Ecto neural progenitor cell (in vitro differentiated cells): Measurements from ENCODE around the gene CLEC7A.

Experiments used
- DNase-seq: peaks from one replicate; pipeline ENCODE4 v3.0.0-alpha.2; 2018; ENCODE audit warnings: low spot score

CLEC7A gene

GRCh38 chr12:10140001-10140400 lies 10.0 kb upstream of the CLEC7A start:
- peak; percentile 61 for DNase-seq

DNA sequence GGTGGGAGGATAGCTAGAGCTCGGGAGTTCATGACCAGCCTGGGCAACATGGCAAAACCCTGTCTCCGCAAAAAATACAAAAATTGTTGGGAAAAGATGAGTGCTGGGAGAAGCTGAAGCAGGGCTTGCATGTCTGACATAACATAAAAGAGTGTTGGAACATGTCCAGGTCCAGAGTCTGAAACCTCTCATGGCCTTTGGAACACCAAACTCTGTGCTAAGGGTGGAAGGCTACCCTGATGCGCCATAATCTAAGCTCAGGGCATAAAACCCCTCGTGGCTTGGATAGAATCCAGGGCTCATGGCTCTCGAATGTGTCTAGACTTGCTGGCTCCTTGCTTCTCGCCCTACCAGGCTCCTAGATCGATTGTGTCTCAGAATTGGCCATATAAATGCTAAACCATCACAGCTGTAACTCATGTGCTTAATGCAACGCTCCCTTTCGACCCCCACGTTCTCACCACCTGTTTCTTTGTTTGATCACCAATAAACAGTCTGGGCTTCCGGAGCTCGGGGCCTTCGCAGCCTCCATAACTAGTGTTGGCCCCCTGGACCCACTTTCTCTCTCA lies 6.7 kb upstream of the CLEC7A start:
- no peak for DNase-seq

DNA sequence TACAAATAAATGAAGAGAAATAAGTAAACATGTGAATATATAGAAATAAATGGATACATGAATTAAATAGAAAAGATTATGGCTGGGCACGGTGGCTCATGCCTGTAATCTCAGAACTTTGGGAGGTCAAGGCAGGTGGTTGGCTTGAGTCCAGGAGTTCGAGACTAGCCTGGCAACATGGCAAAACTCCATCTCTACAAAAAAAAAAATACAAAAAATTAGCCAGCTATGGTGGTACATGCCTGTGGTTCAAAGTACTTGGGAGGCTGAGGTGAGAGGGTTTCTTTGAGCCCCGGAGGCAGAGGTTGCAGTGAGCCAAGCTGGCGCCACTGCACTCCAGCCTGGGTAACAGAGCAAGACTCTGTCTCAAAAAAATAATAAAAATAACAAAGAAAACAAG lies 5.1 kb upstream of the CLEC7A start:
- no peak for DNase-seq

GRCh38 chr12:10132850-10133370 lies 2.9 kb upstream of the CLEC7A start:
- DNase-seq = no peak

- no peak for DNase-seq
These were observed 1.2 kb upstream of the CLEC7A start for GRCh38 chr12:10131111-10131690.

DNA sequence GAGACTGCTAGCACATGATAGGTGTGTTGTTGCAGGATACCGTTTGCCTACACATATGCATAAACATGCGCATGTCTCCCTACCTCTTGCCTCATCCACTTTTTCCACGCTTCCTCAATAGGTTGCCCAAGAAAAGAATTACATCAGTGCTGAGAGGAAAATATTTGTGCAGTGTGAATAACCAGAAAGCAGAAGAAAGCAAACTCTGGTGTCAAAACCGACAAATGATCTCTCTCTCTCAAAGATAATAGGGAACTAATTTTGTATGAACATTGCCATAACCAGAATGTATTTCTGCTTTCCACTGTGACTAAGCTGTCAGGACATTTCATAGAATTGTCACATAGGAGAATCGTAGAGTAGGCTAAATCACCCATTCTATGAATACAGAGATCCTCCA lies 1.3 kb downstream of the CLEC7A start:
- DNase-seq = no peak

GRCh38 chr12:10126413-10126812 lies 3.6 kb downstream of the CLEC7A start:
- no peak for DNase-seq

DNA sequence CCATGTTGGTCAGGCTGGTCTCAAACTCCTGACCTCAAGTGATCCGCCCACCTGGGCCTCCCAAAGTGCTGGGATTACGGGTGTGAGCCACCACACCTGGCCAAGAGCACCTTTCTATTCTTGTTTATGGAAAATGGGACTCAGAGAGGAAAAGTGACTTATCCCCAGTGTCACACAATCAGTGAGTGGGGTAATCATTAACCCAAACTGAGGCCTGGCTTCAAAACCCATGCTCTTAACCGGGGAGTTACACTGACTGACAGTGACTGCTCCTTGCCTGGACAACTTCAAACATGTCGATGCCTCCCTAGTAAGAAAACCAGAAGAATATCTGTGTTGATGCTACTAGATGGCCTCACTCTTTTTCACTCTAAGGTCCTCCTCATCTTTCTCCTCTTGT lies 7.3 kb downstream of the CLEC7A start:
- no peak for DNase-seq

- DNase-seq = no peak
These were observed 8.7 kb downstream of the CLEC7A start for GRCh38 chr12:10121278-10121677.

GRCh38 chr12:10119066-10119465 lies 10.9 kb downstream of the CLEC7A start:
- DNase-seq = no peak

- DNase-seq = no peak
These were observed 14.1 kb downstream of the CLEC7A start for GRCh38 chr12:10115890-10116289.

GRCh38 chr12:10115311-10115710 lies 14.7 kb downstream of the CLEC7A start:
- DNase-seq = no peak

- DNase-seq = no peak
These were observed 16.1 kb downstream of the CLEC7A start for GRCh38 chr12:10113920-10114319.

GRCh38 chr12:10113075-10113474 lies 16.9 kb downstream of the CLEC7A start:
- DNase-seq = no peak

GRCh38 chr12:10111451-10111850 lies 18.5 kb downstream of the CLEC7A start:
- DNase-seq = no peak

DNA sequence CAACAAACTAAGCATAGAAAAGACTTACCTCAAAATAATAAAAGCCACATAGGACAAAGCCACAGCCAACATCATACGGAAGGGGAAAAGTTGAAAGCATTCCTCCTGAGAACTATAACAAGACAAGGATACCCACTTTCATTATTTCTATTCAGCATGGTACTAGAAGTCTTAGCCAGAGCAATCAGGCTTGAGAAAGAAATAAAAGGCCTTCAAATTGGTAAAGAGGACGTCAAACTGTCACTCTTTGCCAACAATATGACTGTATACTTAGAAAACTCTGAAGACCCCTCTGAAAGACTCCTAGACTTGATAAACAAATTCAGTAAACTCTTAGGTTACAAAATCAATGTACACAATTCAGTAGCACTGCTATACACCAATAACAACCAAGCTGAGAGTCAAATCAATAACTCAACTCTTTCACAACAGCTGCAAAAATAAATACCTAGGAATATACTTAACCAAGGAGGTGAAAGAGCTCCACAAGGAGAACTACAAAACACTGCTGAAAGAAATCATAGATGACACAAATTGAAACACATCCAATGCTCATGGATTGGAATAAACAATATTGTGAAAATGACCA lies 19.6 kb downstream of the CLEC7A start:
- no peak for DNase-seq

DNA sequence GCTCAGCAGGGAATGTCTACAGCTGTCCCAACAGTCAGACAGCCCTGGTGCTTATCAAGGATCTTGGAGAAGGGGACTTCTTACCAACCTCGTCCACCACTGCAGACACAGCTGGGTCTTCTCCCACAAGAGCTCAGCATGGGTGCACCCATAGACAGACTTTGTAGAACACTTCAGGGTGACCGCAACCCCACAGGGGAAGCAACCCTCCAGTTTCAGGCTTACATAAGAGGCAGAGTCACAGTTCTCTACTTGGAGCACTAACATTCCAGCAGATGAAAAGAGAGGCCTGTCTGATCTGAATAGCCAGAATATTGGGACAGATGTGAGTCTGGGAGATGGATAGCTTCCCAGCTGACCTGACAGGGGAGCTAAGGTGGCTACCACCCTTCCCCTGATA lies 27.7 kb downstream of the CLEC7A start:
- DNase-seq = no peak

DNA sequence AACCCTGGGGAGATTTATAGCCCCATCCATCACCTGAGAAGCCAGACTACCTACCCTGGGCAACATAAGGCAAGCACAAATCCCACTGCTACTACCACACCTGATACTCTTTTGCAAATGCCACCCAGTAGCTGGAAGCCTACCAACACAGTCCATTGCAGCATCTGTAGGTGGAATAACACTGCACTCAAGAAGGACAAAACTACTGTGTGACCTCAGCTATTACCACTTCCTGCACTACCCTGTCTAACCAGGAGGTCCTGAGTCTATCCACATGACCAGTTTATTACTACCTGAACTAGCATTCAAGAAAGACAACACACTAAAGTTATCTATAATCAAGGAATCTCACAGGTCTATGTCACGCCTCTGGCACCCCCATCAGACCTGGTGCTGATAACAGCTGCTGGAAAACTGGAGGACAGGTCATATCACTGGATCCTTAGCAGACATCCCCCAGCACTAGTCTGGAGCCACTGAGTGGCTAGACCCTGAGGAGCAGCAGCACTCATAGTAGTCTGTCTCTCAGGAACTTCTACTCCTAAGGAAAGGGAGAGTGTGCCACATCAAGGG lies 28.3 kb downstream of the CLEC7A start:
- DNase-seq = no peak

DNA sequence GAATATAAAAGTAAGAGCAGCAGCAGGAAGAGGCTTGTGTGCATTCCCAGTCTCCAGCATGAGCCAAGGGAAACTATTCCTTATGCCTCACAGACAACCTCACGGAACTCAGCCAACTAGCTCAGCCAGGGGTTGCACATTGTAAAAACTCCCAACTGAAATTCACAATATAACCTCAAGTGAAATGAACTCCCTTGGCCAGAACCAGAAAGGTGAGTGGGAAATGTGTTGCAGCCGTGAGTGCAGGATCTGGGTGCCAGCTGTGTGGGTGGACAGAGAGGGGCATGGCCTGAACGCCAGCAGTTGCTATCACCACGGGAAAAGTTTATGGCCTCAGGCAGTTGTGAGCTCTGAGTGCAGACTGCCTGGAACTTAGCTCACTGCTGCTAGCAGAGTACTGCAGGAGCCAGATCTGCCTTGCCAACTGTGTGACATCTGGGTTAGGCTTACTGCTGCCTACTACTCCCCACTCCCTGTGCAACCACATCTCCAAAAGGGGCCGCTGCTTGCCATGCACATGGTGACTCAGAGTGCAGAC lies 28.9 kb downstream of the CLEC7A start:
- DNase-seq = peak; percentile 55

GRCh38 chr12:10098791-10099190 lies 31.2 kb downstream of the CLEC7A start, which contains the start of gene CLEC1A:
TSS of gene CLEC1A (minus strand) at chr12:10098985. CDS start at chr12:10098922, 63 bp downstream.
- DNase-seq = peak; percentile 78

DNA sequence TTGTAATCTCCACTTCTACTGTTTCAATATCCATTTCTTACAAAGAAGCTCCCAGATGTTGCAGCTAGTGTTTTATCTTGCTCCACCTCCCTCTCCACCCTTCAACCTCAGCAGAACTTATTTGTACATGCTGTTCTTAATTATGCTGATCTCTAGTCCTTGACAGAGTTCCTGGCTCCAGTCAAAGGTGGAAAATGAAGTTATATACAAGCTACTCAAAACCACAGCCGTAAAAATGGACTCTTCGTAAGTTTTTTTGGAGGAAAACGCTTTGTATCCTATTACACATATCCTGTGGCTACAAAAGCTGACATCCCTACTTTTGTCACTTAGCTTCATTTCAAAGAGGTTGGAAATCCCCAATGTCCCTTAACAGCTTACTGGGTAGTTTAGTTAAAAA lies 32.5 kb downstream of the CLEC7A start:
- no peak for DNase-seq

- DNase-seq = no peak
These were observed 34.0 kb downstream of the CLEC7A start for GRCh38 chr12:10095971-10096370.
